Stimulated activated CD4-positive, alpha-beta T cell treated with anti-CD3 and anti-CD28 coated beads, Interleukin-15, amount 100 ng/mL, for 24 hours (primary cell): Measurements from ENCODE around the gene SPATS2L.

Experiments used
- DNase-seq: peaks from one replicate; pipeline ENCODE4 v3.0.0-alpha.2; 2020

SPATS2L gene

DNA sequence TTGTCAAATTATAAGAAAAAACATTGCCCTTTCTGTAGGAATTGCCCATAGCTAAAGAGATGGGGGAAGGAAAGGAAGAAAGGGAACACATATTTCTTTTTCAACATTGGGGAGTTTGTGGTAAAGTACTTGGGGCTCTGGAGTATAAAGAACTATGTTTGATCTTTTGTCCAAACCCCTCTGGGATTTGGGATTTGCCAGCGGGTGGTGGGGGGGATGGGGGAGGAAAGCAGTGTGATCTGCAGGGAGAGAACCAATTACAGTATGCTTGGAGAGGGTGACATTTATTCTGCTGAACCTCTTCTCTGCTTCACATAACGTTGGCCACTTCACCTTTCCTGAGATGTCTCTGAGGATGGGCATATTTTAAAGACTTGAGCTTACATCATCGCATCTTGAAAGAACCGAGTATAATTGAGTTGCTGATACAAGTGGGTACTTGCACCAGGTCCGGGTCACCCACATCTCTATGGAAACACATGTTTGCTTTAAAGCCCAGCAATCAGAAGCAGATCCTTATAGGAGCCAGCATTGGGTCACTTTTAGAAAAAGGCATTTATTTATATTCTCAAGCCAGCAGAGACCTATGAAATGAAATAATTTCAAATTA lies 73.1 kb downstream of the SPATS2L start:
- DNase-seq, result no peak

DNA sequence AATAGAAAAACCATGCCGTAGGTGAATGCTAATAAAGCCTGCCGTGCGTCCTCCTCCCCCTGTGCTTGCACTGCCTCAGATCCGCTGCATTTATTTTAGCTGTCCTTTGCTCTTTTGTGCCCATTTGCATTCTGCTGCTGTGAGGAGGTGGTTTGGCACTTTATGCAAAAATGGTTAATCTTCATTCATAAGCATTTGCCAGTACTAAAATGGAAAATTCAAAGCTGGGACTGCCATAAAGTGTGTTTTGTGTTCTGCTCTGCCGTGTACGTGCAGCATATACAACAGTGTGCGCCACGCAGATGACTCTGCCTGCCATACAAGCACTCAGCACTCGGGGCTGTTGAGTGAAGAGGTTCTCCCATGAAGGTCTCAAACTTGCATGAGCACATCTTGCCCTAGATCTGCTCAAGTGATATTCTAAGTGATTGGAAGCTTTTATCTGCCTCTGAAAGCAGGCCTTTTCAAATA lies 73.6 kb downstream of the SPATS2L start:
- no peak for DNase-seq

DNA sequence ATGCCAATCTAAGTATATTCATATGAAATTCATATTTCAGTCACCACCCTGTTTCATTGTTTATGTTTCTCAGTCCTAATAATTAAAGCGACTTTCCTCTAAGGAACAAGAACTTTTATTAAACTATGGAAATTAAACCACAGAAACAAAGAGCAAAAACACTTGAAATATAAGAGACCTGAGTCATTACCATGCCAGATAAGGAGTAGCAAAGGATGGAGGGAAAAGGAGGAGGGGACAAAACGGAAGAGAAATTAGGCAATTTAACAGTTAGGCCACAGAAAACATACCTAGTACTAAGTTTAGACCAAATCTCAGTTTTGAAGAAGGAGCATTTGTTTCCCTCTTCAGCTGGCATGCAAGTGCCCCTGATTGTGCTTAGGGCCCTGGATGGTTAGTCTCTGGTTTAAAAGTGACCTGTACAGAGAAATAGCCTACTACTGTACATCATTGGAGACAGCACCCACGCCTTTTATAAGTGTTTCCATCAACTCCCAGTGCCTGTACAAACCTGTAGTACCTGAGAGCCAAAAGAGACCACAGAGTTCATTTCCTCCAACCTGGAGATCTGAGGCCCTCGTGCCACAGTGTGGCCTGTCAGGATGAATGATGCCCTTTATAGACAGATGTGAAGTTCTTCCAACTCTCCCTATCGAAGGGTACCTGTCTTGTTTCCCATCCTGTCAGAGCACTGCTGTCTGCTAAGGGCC lies 74.5 kb downstream of the SPATS2L start:
- DNase-seq, result no peak

DNA sequence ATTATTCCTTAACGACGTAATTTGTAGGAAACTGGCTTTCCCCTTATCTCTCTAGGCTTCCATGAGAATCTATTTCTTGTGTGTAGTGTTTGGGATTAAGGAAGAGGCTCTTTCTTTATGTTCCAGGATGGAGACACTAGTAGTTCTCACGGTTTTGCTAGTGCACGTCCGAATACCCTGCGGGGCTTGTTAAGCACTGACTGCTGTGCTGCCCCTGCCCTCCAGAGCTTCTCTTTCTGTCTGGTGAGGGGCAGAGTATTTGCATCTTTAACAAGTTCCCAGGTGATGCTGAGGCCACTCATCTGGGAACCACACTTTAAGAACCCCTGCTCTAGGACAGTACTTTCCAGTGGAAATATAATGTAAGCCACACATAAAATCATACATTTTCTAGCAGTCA lies 76.4 kb downstream of the SPATS2L start:
- DNase-seq, result no peak

DNA sequence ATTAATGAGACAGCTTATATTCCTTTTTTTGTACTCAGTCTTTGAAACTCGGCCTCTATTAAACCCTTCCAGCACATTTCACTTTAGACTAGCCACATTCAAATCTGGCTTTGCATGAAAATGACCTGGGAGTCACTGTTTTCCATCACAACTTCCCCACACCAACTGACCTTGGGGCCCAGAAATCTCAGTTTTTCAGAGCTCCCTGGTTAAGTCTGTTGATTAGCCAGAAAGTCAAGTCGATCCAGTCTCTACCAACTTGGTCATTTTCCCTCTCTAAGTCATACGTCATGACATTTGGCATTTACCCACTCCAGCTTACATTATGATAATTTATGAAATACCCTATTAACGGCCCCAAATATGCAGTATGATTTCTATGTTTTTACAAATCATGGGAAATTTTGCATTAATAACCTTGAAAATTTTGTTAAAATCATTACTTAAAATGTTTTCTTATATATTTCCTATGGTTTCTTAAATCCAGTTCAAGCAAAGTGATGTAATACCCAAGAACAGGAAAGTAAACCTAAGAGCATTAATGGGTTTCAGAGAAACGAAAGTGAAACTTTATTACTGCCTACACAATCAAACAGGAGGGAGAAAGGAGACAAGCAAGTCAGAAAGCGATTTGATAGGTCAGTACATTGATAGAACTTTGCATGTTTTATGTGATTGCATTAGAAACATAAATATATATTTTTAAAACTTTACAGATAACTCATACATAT lies 77.1 kb downstream of the SPATS2L start:
- no peak for DNase-seq

DNA sequence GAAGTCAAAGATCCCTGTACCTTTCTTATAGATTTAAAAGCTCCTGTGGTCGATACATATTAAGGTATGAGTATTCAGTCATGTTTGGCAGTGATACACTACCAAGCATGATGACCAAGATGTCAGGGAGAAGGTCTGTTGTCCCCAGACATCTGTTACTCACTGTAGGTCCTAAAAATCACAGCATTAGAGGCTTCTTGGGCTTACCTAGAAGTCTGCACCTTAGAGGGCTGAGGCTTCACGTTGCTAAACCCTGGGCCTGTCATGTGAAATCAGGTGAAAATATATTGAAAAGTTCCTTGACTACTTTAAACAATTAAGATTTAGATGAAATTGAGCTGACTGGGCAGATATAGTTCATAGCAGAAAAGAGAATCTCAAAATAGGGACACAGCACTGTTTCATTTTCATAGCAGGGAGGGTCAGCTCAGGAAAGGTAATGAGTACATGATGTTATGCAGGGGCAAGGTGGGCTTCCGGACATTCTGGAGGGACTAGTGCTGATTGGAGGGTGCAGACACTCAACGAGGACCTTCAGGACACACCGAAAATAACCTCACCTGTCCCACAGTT lies 78.7 kb downstream of the SPATS2L start:
- no peak for DNase-seq

DNA sequence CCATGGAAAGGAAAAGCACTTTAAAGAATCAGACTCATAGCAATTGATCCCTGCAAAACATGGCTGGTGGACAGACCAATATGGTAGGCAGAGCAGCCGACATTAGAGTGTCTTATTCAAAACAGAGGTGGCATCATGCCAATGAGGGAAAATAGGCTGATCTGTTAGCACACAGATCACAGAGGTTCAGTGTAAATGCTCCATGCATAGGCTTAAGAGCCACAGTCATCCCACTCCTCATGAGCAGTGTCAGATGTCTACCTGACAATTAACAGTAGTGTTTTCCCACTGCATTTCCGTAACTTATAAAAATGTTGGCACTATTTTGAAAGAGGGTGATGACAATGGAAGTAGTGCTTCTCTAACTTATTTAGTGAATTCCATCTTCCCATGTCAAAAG lies 86.7 kb downstream of the SPATS2L start:
- no peak for DNase-seq

DNA sequence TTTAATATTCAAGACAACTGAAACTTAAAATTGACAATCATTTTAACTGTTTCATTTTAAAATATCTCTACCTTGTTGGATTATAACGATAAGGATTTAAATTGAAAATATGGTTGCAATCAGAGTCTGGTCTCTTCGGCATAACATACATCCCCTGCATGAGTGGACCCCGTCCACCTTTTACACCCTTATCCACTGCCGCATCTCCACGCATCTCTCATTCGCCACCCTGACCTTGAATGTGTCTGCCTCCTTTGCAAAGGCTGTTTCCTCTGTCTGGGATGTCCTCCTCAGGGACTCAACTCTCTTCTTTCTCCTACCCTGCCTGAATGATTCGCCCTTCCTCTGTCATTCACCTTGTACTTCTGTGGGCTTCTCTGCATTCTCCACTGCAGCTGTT lies 87.6 kb downstream of the SPATS2L start:
- DNase-seq, result no peak

DNA sequence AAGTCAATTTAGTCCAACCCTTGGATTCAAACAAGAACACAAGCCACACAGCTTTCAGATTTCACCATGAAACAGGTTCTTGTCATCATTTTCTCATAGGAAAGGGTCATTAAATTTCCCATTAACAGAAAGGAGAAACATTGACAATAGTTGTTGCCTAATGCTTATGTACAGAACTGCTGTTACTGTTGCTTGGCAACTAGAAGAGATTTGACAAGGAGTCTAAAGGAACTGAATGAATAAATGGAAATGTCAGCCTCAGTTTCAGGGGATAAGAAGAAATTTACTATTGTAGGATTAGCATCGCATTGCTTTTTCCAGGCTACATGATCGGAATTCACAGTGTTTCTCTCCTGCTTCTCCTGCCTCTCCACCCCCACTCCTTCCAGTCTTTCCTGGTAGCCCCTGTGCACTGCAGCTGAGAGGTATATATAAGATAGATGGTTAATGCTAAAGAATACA lies 90.3 kb downstream of the SPATS2L start:
- no peak for DNase-seq

DNA sequence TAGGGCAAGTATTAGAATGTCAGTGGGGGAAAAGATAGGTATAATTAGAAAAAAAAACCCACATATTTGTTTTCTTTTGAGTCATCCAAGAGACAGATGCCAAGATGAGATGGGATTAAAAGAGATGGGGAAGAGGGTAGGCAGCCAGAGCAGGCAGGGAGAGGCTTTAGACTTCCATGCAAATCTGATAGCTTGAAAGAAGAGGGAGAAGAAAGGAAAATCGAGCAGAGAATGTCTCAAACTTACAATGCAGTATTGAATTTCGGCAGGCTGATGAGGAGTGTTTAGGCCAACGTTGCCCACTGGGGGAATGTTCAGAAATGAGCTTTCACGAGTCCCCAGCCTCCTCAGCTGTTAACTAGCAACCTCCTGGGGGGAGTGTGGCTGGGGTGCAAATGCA lies 91.3 kb downstream of the SPATS2L start:
- no peak for DNase-seq

DNA sequence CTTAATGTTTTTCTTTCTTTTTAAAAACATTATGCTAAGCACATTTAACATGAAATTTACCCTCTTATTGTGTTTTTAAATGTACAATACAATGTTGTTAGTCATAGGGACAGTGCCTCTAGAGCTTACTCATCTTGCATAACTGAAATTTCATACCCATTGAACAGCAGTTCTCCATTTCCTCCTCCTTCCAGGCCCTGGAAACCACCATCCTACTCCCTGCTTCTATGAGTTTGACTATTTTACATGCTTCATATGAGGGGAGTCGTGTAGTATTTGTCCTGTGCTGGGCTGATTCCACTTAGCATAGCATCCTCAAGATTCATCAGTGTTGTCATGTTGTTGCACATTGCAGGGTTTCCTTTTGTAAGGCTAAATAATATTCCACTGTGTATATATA lies 92.6 kb downstream of the SPATS2L start:
- no peak for DNase-seq

DNA sequence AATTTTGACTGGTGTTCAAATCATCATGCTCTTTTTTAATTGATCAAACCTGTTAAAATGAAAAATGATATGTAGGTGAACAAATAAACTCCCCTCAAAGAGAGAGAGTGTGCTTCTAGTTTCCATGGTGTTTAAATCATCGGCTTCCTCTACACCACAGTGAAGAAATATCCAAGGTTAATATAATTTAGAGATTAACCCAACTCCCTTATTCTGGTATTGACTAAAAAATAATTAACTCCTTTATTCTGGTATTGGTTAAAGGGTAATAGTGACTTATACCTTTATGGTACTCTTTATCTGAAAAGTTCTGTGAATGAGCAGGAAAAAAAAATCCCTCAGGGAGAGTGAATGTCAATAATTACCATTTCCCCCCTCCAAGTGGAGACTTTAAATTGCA lies 93.1 kb downstream of the SPATS2L start:
- DNase-seq, result no peak

DNA sequence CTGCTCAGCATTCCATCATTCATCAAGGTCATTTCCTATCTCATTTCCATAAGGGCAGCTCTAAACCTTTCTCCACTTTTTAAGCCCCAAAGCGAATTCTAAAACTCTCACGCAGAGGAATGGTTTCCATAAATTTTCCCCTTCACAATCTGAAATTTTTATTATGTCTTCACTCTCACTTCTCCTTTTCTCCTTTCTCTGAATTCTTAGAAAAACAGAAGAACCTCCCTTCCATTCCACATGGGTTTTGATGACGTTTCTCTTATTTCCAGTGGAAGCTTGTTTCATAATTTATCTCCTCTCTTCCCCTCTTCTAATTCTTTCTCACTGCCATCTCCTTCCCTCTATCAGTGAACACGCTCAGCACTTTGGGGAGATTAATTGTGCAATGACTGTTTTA lies 97.3 kb downstream of the SPATS2L start:
- DNase-seq, result no peak

DNA sequence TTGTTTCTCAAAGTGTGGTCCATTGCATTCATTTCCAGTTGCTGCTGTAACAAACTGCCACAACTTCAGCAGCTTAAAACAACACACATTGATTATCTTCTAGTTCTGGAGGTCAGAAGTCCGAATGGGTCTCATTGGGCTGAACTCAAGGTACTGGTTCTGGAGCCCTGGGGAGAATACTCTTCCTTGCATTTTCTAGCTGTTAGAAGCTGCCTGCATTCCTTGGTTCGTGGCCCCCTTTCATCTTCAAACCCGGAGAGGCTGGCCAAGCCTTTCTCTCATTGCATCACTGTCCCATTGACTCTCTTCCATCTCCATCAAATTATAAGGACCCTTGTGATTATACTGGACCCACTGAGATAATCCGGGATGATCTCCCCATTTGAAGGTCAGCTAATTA lies 98.1 kb downstream of the SPATS2L start:
- DNase-seq, result no peak

DNA sequence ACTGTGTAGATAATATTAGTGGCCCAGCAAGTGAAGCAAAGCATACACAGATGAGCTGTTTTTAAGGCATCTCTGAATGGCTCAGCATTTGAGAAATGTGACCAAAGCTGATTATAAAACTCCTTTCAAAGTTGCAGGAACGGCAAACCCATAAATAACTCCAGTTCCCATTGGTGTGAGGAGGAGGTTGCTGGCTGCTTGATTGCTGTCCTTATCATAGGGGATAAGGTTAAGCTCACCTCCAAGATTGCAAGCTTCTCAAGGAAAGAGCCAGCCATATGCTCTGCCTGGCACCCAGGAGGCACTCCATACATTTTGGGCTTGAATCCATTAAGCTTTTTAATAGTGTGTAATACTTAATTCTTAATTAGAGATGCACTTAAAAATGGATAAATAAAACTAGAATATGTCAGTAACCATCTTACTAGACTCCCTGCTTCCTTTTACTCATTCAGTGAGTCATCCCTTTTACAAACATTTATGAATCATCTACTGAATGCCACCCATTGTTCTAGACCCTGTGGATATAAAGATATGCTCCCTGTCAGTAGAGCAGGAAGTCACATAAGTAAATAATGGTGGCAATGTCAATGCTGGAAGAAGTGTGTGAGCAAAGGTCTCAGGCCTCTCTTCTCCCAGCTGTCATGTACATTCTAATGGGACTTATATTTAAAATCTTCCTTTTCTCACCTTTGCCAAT lies 99.3 kb downstream of the SPATS2L start:
- no peak for DNase-seq

DNA sequence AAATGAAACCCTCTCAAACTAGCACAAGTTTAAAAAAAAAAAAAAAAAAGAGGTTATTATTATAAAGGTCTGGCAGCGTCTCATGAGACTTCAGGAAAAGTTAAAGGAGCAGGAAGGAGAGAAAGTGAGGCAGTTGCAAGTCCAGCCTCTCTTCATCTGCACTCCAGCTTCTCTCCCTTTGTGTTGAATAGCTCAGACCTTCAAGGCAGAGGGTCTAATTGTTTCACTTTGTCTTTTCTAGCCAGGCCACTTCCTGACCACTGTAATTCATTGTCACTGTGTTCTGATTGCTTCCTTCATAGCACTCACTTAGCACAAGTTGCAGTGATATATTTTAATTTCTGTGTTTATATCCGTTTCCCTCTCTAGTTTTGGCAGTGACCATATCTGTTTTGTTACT lies 99.9 kb downstream of the SPATS2L start:
- no peak for DNase-seq

DNA sequence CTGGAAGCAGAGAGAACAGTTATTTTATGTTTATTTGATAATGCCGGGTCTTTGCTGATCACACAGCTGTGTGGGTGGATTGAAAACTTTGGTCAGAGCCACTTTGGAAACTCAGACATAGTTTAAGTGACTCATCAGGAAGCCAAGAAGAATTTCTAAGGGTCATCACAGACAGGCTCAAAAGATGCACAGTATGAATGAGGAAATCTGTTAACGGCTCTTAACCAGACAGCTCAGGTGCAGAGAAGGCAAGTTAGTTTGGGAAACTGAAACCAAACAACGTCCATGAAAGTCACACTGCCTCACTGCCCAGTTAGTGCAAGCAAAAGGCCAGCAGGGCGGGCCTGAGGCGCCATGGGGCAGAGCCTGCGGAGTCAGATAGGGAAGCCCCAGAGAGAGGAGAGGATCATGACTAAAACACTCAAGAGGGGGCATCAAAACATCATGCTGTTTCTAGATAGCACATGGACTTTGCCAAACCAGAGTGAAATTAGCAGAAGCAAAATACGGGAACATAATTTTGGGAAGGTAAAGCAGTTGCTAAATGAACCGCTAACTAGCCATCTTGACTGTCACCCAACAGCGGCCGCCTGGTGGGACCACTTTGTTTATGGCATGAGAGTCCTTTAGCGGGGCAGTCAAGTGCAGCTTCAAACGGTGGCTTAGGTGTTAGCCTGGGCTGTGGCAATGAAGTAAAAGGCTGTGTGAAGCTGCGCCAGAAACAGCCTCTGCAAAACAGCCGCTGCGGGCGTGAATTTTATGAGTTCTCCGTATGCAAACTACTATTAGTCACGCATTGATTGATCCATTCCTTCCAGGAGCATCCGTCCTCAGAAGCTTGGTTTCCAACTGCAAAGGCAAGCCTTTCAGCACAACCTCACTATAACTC lies 102.2 kb downstream of the SPATS2L start:
- no peak for DNase-seq

DNA sequence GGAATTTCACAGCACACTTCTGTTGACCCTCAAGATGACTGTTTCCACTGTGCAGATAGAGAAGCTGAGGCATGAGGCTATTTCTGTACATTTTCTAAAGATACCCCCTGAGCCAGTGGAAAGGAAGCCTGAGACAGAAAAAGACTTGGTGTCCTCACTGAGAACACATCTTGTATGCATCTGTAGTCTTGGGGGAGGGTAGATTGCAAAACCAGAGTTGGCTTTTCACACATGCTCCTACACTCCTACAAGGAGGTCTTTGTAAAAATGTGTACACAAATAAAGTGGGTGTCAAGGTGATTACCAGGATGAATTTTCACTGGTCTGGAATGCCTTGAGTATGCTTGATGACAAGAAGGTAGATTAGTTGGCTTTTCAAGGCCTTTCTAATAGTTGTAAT lies 105.3 kb downstream of the SPATS2L start:
- no peak for DNase-seq

DNA sequence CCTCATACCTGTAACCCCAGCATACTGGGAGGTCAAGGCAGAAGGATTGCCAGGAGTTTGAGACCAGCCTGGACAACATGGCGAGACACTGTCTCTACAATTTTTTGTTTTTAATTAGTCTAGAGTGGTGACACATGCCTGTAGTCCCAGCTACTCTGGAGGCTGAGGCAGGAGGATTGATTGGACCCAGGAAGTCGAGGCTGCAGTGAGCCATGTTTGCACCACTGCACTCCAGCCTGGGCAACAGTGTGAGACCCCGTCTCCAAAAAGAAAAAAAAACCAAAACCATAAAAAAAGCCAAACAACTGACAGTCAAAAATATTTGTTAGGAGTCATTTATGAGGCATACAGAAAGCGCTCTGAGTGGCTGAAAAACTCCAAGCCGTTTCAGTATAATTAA lies 107.9 kb downstream of the SPATS2L start:
- DNase-seq, result no peak

DNA sequence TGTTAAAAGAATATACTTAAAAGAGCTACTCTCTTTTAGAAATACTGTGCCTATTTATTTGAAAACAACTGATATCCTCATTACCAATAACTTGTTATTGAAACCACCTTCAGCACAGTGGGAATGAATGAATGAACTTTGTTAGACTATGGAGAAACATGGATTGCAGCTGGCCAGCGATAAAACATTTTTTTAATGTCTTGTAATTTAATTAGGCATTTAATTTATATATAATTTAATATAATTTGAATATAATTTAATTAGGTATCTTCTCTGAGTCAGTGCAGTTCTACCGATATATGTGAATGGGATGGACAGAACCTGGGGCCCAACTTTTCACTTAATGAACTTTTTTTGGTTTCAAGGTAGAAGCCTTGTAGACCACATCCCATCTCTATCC lies 109.0 kb downstream of the SPATS2L start:
- no peak for DNase-seq

DNA sequence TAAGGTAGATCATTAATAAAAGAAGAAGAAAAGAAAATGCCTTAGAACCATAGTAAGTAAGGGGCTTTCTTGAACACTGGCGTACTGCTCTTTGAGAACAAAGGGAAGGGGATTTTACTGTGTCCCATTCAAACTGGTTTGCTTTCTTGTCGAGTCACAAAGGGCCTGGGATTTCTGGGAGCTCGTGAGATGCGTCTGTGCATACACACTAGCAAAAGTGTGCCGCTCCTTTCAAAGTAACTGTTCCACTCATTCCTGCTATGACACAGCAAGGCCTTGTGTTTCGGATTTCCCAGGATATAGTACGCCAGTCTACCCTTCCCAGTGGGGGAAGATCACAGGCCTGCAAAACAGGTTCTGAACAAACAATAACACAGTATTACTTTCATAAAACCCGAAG lies 110.4 kb downstream of the SPATS2L start:
- no peak for DNase-seq

DNA sequence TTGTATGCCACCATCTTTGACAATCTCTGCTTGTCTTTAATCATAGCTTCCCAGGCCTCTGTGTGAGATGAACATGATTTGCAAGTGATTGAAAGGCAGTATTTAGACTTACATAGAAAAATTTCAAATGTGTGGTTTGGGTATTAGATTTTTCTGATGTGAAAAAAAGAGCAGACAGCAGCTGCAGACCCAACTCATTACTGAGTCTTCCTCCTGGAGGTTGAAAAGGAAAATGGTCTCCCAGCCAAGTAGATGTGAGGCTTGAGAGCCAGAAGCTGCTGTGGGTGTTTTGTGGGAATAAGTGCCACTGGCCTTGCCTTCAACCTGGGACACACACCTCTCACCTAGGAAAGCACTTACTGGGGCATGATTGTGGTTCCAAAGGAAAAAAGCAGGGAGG lies 110.9 kb downstream of the SPATS2L start:
- DNase-seq, result no peak
